A549 (cell line): ENCODE measurements around the gene RAD51. TPM values are rescaled to one million over a fixed set of nuclear protein-coding genes. Genes with fewer than 3 reads are reported as not detected.
A peak's percentile ranks its signal among the peaks of the same experiment; 100 is the strongest.

Experiments used
- ATAC-seq, 2 experiments: fragments of 200-7000 bp in 1 of 2; fragments of >200 bp in 1 of 2; cut with Nextera tagmentation in 1 of 2; cut with Tn5 transposase in 1 of 2; 3 replicates each; pipeline versions ENCODE4 v1.8.0 to v1.9.1; 2018 to 2020; ENCODE audit warnings: mild to moderate bottlenecking in 1 of 2, moderate library complexity in 1 of 2
- CTCF ChIA-PET: fragments of 300-600 bp; sonication (Branson Sonifier 250); formaldehyde crosslinking; extraction: SDS; loops from one replicate; lab custom pipeline; 2021; ENCODE audit warnings: antibody characterized with exemption, inconsistent platforms; lab: Yijun Ruan, JAX
- POLR2A ChIA-PET: fragments of 350-600 bp; formaldehyde crosslinking; extraction: SDS; loops from one replicate; lab custom pipeline; 2021; ENCODE audit warnings: antibody characterized with exemption, inconsistent platforms; lab: Yijun Ruan, JAX
- DNase-seq, 2 experiments: peaks; one replicate each; pipeline versions ENCODE4 v3.0.0 to v3.0.0-alpha.2; 2011 to 2016; ENCODE audit warnings: low read depth in 1 of 2, low spot score in 1 of 2
- FAIRE-seq: peaks from 2 replicates; lab custom pipeline; 2011; peaks lifted over from hg19 to GRCh38; lab: Jason Lieb, UNC
- H3K27ac ChIP-seq, 2 experiments: fragments of >200 bp; sonication (Bioruptor Twin); formaldehyde crosslinking; 3 replicates each; pipeline ENCODE4 v1.5.1; 2016 to 2017
- H3K4me1 ChIP-seq: fragments of >200 bp; sonication (Bioruptor Twin); formaldehyde crosslinking; 3 replicates; pipeline ENCODE4 v1.6.1; 2016
- H3K4me2 ChIP-seq: fragments of >200 bp; sonication (Bioruptor Twin); formaldehyde crosslinking; 3 replicates; pipeline ENCODE4 v1.6.1; 2016
- H3K4me3 ChIP-seq: fragments of >200 bp; sonication (Bioruptor Twin); formaldehyde crosslinking; 3 replicates; pipeline ENCODE4 v1.5.1; 2016
- H3K9me3 ChIP-seq: fragments of >200 bp; sonication (Bioruptor Twin); formaldehyde crosslinking; 3 replicates; pipeline ENCODE4 v1.6.1; 2016
- CBX2 ChIP-seq: fragments of 200-600 bp; sonication (generic); IDR thresholded peaks from 2 replicates; pipeline ENCODE4 v1.6.1; 2016; ENCODE audit warnings: low read depth, mild to moderate bottlenecking, borderline replicate concordance
- CEBPB ChIP-seq, 2 experiments: fragments of >200 bp in 1 of 2; sonication (Bioruptor Twin) in 1 of 2; formaldehyde crosslinking in 1 of 2; IDR thresholded peaks; 2 replicates each; pipeline ENCODE4 v1.6.1; 2012 to 2016
- CHD2 ChIP-seq: fragments of 150-350 bp; IDR thresholded peaks from 2 replicates; pipeline ENCODE4 v1.6.1; 2014; ENCODE audit warnings: low read length; ENCODE audit not compliant: partially characterized antibody
- CHD4 ChIP-seq: fragments of 200-600 bp; sonication (generic); IDR thresholded peaks from 2 replicates; pipeline ENCODE4 v1.6.1; 2016; ENCODE audit warnings: antibody characterized with exemption, mild to moderate bottlenecking, borderline replicate concordance
- ESRRA ChIP-seq: fragments of 150-350 bp; IDR thresholded peaks from 2 replicates; pipeline ENCODE4 v1.6.1; 2014; ENCODE audit warnings: mild to moderate bottlenecking, low read length, borderline replicate concordance
- FOSB ChIP-seq: fragments of 250-450 bp; sonication (Bioruptor Pico); IDR thresholded peaks from 2 replicates; pipeline ENCODE4 v1.5.0; 2020; ENCODE audit warnings: mild to moderate bottlenecking, moderate library complexity
- HEYL ChIP-seq: fragments of 250-450 bp; sonication (Bioruptor Pico); IDR thresholded peaks from 2 replicates; pipeline ENCODE4 v1.8.0; 2021; ENCODE audit warnings: mild to moderate bottlenecking, moderate library complexity
- HOXA7 ChIP-seq: fragments of 250-450 bp; sonication (Bioruptor Pico); IDR thresholded peaks from 2 replicates; pipeline ENCODE4 v1.5.0; 2020; ENCODE audit warnings: mild to moderate bottlenecking, moderate library complexity
- HOXB5 ChIP-seq: fragments of 250-450 bp; sonication (Bioruptor Pico); IDR thresholded peaks from 2 replicates; pipeline ENCODE4 v1.5.0; 2020; ENCODE audit warnings: mild to moderate bottlenecking, moderate library complexity
- KDM1A ChIP-seq: fragments of 200-600 bp; sonication (generic); IDR thresholded peaks from 2 replicates; pipeline ENCODE4 v1.6.1; 2016; ENCODE audit warnings: low read depth, mild to moderate bottlenecking
- KDM5A ChIP-seq: fragments of 200-600 bp; sonication (generic); IDR thresholded peaks from 2 replicates; pipeline ENCODE4 v1.6.1; 2016; ENCODE audit warnings: antibody characterized with exemption, mild to moderate bottlenecking
- MAFK ChIP-seq: fragments of 450-650 bp; IDR thresholded peaks from 2 replicates; pipeline ENCODE4 v1.6.1; 2014; ENCODE audit not compliant: partially characterized antibody
- MYC ChIP-seq: IDR thresholded peaks from 2 replicates; pipeline ENCODE4 v1.6.1; 2012; ENCODE audit warnings: mild to moderate bottlenecking, inconsistent platforms, low read length, improper control_type of control experiment, borderline replicate concordance
- NPAS2 ChIP-seq: fragments of 250-450 bp; sonication (Bioruptor Pico); IDR thresholded peaks from 2 replicates; pipeline ENCODE4 v1.8.0; 2022; ENCODE audit warnings: mild to moderate bottlenecking, moderate library complexity, borderline replicate concordance
- PHF8 ChIP-seq: fragments of 200-600 bp; sonication (generic); IDR thresholded peaks from 2 replicates; pipeline ENCODE4 v1.6.1; 2016; ENCODE audit warnings: low read depth, mild to moderate bottlenecking, antibody characterized with exemption, moderate library complexity, borderline replicate concordance
- RAD21 ChIP-seq, 2 experiments: fragments of >200 bp in 1 of 2; sonication (Bioruptor Twin) in 1 of 2; formaldehyde crosslinking in 1 of 2; IDR thresholded peaks in 1 of 2; conservative IDR thresholded peaks in 1 of 2; 2 replicates in 1 of 2; 3 replicates in 1 of 2; pipeline ENCODE4 v1.6.1; 2012 to 2018; ENCODE audit warnings: inconsistent platforms in 1 of 2
- RARB ChIP-seq: fragments of 250-450 bp; sonication (Bioruptor Pico); IDR thresholded peaks from 2 replicates; pipeline ENCODE4 v1.8.0; 2021; ENCODE audit warnings: mild to moderate bottlenecking, moderate library complexity
- RFX5 ChIP-seq: fragments of 450-650 bp; IDR thresholded peaks from 2 replicates; pipeline ENCODE4 v1.7.1; 2014; ENCODE audit warnings: antibody characterized with exemption, mild to moderate bottlenecking, moderate library complexity
- RNF2 ChIP-seq: fragments of 200-600 bp; sonication (generic); IDR thresholded peaks from 2 replicates; pipeline ENCODE4 v1.6.1; 2016; ENCODE audit warnings: low read depth, mild to moderate bottlenecking, antibody characterized with exemption, moderate library complexity, borderline replicate concordance
- TFCP2L1 ChIP-seq: fragments of 250-450 bp; sonication (Bioruptor Pico); IDR thresholded peaks from 2 replicates; pipeline ENCODE4 v1.5.0; 2021; ENCODE audit warnings: mild to moderate bottlenecking
- ZNF302 ChIP-seq: fragments of 250-450 bp; sonication (Bioruptor Pico); IDR thresholded peaks from 2 replicates; pipeline ENCODE4 v1.9.0; 2021; ENCODE audit warnings: inconsistent platforms, mild to moderate bottlenecking, moderate library complexity
- WGBS: methylation state at CpG from one replicate; pipeline ENCODE4 v1.1.6; 2017; ENCODE audit errors: missing lambda C conversion rate; 5-methylcytosine and 5-hydroxymethylcytosine counted together
- polyA plus RNA-seq, 4 experiments: library from polyadenylated mRNA; depleted of rRNA in 3 of 4; stranded (reverse); fragments of >200 nt; fragmentation: RNase III in 1 of 4; extraction: RNeasy Plus Mini Kit Qiagen cat#74134 plus additional on column Dnase treatment in 1 of 4; gene quantifications; 2 replicates in 3 of 4; 3 replicates in 1 of 4; pipeline ENCODE4 v1.2.3, GENCODE V29; 2011 to 2017
- TF ChIP-seq, protein P1 (sequence below): IDR thresholded peaks from 2 replicates; pipeline ENCODE4 v1.6.1; 2012; ENCODE audit warnings: low read depth, borderline replicate concordance
- TF ChIP-seq, protein P2 (sequence below): fragments of 200-600 bp; sonication (generic); IDR thresholded peaks from 2 replicates; pipeline ENCODE4 v1.6.1; 2016; ENCODE audit warnings: antibody characterized with exemption, mild to moderate bottlenecking, moderate library complexity
- TF ChIP-seq, protein P3 (sequence below): fragments of 150-350 bp; IDR thresholded peaks from 2 replicates; pipeline ENCODE4 v1.6.1; 2014; ENCODE audit warnings: low read depth, mild to moderate bottlenecking, low read length
- TF ChIP-seq, protein P4 (sequence below): fragments of 450-650 bp; IDR thresholded peaks from 2 replicates; pipeline ENCODE4 v1.6.1; 2014; ENCODE audit warnings: antibody characterized with exemption
- TF ChIP-seq, protein P5 (sequence below): IDR thresholded peaks from 2 replicates; pipeline ENCODE4 v1.6.1; 2012
- TF ChIP-seq, protein P6 (sequence below): fragments of >200 bp; sonication (Bioruptor Twin); formaldehyde crosslinking; IDR thresholded peaks from 3 replicates; pipeline ENCODE4 v1.5.1; 2016

The RAD51 gene
- polyA plus RNA-seq, 2 of the 4 experiments (the other 2 are of a cell fraction) = 12.9 to 14.4 TPM

DNA sequence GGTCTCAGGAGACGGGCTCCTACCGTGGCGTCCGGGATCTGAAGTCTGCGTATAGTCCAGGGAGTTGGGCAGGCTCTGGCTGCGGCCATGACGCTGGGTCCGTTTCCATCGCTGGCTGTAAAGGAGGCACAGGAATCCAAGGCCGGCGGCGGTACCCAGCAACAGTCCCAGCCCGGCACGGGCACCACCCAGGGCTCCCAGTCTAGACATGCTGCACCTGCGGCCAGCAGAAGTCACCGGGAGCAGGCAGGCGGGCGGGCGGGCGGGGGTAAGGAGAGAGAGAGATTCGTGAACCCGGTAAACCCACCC is 59.6 kb downstream of the RAD51 start:
- no peak for TF ChIP-seq CHD4
- TF ChIP-seq, protein P1, sequence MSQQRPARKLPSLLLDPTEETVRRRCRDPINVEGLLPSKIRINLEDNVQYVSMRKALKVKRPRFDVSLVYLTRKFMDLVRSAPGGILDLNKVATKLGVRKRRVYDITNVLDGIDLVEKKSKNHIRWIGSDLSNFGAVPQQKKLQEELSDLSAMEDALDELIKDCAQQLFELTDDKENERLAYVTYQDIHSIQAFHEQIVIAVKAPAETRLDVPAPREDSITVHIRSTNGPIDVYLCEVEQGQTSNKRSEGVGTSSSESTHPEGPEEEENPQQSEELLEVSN = no peak
- TF ChIP-seq, protein P2, sequence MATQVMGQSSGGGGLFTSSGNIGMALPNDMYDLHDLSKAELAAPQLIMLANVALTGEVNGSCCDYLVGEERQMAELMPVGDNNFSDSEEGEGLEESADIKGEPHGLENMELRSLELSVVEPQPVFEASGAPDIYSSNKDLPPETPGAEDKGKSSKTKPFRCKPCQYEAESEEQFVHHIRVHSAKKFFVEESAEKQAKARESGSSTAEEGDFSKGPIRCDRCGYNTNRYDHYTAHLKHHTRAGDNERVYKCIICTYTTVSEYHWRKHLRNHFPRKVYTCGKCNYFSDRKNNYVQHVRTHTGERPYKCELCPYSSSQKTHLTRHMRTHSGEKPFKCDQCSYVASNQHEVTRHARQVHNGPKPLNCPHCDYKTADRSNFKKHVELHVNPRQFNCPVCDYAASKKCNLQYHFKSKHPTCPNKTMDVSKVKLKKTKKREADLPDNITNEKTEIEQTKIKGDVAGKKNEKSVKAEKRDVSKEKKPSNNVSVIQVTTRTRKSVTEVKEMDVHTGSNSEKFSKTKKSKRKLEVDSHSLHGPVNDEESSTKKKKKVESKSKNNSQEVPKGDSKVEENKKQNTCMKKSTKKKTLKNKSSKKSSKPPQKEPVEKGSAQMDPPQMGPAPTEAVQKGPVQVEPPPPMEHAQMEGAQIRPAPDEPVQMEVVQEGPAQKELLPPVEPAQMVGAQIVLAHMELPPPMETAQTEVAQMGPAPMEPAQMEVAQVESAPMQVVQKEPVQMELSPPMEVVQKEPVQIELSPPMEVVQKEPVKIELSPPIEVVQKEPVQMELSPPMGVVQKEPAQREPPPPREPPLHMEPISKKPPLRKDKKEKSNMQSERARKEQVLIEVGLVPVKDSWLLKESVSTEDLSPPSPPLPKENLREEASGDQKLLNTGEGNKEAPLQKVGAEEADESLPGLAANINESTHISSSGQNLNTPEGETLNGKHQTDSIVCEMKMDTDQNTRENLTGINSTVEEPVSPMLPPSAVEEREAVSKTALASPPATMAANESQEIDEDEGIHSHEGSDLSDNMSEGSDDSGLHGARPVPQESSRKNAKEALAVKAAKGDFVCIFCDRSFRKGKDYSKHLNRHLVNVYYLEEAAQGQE = no peak
- no peak for TF ChIP-seq HOXA7
- no peak for TF ChIP-seq HOXB5
- no peak for TF ChIP-seq RAD21 (conservative IDR thresholded peaks at IDR 0.05 in 1 of 2, IDR thresholded peaks at IDR 0.05 in 1 of 2)
- no peak for TF ChIP-seq RARB
- TF ChIP-seq TFCP2L1 (CRISPR knock-in tag) = no peak
- no peak for TF ChIP-seq KDM5A
- TF ChIP-seq, protein P3, sequence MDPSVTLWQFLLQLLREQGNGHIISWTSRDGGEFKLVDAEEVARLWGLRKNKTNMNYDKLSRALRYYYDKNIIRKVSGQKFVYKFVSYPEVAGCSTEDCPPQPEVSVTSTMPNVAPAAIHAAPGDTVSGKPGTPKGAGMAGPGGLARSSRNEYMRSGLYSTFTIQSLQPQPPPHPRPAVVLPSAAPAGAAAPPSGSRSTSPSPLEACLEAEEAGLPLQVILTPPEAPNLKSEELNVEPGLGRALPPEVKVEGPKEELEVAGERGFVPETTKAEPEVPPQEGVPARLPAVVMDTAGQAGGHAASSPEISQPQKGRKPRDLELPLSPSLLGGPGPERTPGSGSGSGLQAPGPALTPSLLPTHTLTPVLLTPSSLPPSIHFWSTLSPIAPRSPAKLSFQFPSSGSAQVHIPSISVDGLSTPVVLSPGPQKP = no peak
- no peak for TF ChIP-seq NPAS2 (CRISPR knock-in tag)
- no peak for TF ChIP-seq RFX5
- TF ChIP-seq, all 56 proteins: peak for 0
- ATAC-seq = peak; percentile 62 to 65
- FAIRE-seq = no peak
- Histone ChIP-seq H3K4me1 (0 out of 3 replicates have a peak, but pooled peaks cover 3% of the 10 kb centered on the region), H3K4me2 (peak overlapping the region; percentile 80), H3K9me3 (no peaks in the 10 kb centered on the region), H3K27ac (peak overlapping the region; percentile 79 to 92), H3K4me3 (peak overlapping the region; percentile 91)
- WGBS = 0% methylated on average over 14 of the region's 22 CpGs
- CTCF ChIA-PET = interaction anchor here (0.7 to 1.4 kb wide), 3 partner anchors 16 to 149 kb away, joined by 3 to 4 read pairs (median 3); partner anchors contain the start of gene VPS18
- POLR2A ChIA-PET = no interaction called here
- DNase-seq = no peak

DNA sequence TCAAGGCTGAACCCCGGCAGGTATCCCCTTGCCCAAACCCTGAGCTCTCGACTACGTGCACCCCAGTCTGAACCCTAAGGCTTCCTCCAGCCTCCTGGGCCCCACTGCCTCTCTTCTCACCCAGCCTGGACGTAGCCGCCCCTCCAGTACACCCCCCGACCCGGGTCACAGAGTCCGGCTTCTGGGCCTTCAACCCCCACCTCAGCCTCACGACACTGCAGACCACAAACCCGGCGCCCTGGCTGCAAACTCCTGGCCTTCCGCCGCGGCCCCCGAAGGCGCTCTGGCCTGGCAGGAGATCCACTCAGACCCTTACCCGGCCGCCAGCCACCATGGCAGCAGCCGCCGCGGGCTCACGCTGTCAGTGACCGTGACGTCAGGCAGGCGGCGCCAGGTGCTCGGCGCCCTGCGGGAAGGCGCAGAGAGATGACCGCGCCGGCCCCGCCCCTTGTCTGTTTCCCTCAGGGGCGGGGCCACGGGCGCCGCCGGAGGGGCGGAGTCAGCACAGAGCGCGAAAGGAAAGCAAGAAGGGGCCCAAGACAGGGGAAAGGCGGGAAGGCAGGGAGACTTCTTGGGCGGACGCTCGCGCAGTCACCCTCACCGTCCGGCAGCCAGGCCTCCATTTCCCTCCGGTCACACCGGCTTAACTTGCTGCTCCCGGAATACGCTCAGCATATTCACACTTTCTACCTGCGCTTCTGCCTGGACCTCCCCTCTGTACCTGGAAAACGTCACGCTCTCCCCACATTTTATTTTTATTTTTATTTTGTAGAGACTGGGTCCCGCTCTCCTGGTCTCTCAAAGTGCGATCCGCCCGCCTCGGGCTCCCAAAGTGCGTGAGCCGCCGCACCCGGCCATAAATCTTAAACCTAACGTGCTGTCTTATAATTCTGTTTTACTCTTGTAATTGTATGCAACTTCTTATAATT is 60.2 kb downstream of the RAD51 start, which contains the start of gene RMDN3:
RMDN3 (minus strand) TSS at position 372 of the 929 bp plus-strand sequence. CDS start 471 bp downstream, outside the sequence.
- Histone ChIP-seq H3K9me3 (no peaks in the 10 kb centered on the region), H3K27ac (peak within 1 kb of the TSS; percentile 79 to 92), H3K4me1 (0 out of 3 replicates have a peak, but pooled peaks cover 3% of the 10 kb centered on the region), H3K4me3 (peak within 1 kb of the TSS; percentile 91), H3K4me2 (peak within 1 kb of the TSS; percentile 80)
- ATAC-seq (peak; percentile 94 to 96), FAIRE-seq (no peak), DNase-seq (peak; percentile 55 to 84)
- ChIA-PET POLR2A (no interaction called here), CTCF (interaction anchor here (1.4 kb wide), 1 partner anchor 140 kb away, joined by 4 read pairs; the partner anchor contains the start of gene VPS18)
- 7% methylated on average over 26 of the region's 66 CpGs for WGBS
- TF ChIP-seq, protein P4, sequence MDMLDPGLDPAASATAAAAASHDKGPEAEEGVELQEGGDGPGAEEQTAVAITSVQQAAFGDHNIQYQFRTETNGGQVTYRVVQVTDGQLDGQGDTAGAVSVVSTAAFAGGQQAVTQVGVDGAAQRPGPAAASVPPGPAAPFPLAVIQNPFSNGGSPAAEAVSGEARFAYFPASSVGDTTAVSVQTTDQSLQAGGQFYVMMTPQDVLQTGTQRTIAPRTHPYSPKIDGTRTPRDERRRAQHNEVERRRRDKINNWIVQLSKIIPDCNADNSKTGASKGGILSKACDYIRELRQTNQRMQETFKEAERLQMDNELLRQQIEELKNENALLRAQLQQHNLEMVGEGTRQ = no peak
- TF ChIP-seq RAD21 (conservative IDR thresholded peaks at IDR 0.05 in 1 of 2, IDR thresholded peaks at IDR 0.05 in 1 of 2) (no peak), RARB (no peak), CBX2 (no peak), MYC (peak; percentile 45; the same call in 1 of the 2 replicates), HEYL (CRISPR knock-in tag) (no peak), KDM1A (no peak), CEBPB (IDR thresholded peaks at IDR 0.05) (no peak), RNF2 (no peak), MAFK (no peak), CHD2 (no peak), ZNF302 (CRISPR knock-in tag) (no peak), PHF8 (peak; percentile 37; the same call in 1 of the 2 replicates), FOSB (CRISPR knock-in tag) (no peak), ESRRA (no peak)
- TF ChIP-seq, protein P5, sequence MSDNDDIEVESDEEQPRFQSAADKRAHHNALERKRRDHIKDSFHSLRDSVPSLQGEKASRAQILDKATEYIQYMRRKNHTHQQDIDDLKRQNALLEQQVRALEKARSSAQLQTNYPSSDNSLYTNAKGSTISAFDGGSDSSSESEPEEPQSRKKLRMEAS = peak; percentile 65
- TF ChIP-seq, protein P6, sequence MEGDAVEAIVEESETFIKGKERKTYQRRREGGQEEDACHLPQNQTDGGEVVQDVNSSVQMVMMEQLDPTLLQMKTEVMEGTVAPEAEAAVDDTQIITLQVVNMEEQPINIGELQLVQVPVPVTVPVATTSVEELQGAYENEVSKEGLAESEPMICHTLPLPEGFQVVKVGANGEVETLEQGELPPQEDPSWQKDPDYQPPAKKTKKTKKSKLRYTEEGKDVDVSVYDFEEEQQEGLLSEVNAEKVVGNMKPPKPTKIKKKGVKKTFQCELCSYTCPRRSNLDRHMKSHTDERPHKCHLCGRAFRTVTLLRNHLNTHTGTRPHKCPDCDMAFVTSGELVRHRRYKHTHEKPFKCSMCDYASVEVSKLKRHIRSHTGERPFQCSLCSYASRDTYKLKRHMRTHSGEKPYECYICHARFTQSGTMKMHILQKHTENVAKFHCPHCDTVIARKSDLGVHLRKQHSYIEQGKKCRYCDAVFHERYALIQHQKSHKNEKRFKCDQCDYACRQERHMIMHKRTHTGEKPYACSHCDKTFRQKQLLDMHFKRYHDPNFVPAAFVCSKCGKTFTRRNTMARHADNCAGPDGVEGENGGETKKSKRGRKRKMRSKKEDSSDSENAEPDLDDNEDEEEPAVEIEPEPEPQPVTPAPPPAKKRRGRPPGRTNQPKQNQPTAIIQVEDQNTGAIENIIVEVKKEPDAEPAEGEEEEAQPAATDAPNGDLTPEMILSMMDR = no peak
